WTC11 (cell line): ENCODE data around the gene TNFSF9. TPM values are rescaled to one million over a fixed set of nuclear protein-coding genes. Genes with fewer than 3 reads are reported as not detected.

Source experiments
- ATAC-seq: fragments of 200-7000 bp; cut with Tn5 transposase; 2 replicates; pipeline ENCODE4 v1.10.0; 2021; ENCODE audit warnings: mild to moderate bottlenecking, moderate library complexity
- CTCF ChIA-PET: fragments of 300-600 bp; sonication (Branson Sonifier 250); formaldehyde crosslinking; loops from one replicate; lab custom pipeline; 2021; ENCODE audit warnings: antibody characterized with exemption; lab: Charles Lee
- POLR2A ChIA-PET: fragments of 350-600 bp; sonication (Branson Sonifier 250); formaldehyde crosslinking; loops from one replicate; lab custom pipeline; 2021; ENCODE audit warnings: antibody characterized with exemption; lab: Charles Lee
- DNase-seq: peaks from one replicate; pipeline ENCODE4 v3.0.0; 2021; ENCODE audit warnings: low spot score
- H3K27ac Mint-ChIP-seq: 2 replicates; pipeline ENCODE4 v1.8.0; 2021; ENCODE audit warnings: mixed read lengths
- H3K27me3 Mint-ChIP-seq: 2 replicates; pipeline ENCODE4 v1.8.0; 2021; ENCODE audit warnings: low read depth, mild to moderate bottlenecking, moderate library complexity, mixed read lengths
- H3K36me3 Mint-ChIP-seq: 2 replicates; pipeline ENCODE4 v1.8.0; 2021; ENCODE audit warnings: mixed read lengths
- H3K4me1 Mint-ChIP-seq: 2 replicates; pipeline ENCODE4 v1.8.0; 2022; ENCODE audit warnings: mixed read lengths
- H3K4me3 Mint-ChIP-seq: 2 replicates; pipeline ENCODE4 v1.8.0; 2021; ENCODE audit warnings: mild to moderate bottlenecking, moderate library complexity, mixed read lengths
- H3K9me3 Mint-ChIP-seq: 2 replicates; pipeline ENCODE4 v1.8.0; 2021; ENCODE audit warnings: mixed read lengths
- AFF4 ChIP-seq: sonication (generic); formaldehyde crosslinking; IDR thresholded peaks from 2 replicates; pipeline ENCODE4 v1.8.1; 2023; ENCODE audit warnings: mild to moderate bottlenecking, missing genetic modification reagents, borderline replicate concordance
- ATF3 ChIP-seq: sonication (generic); formaldehyde crosslinking; conservative IDR thresholded peaks from 2 replicates; pipeline ENCODE4 v1.8.1; 2022; ENCODE audit warnings: mild to moderate bottlenecking, missing genetic modification reagents
- CREM ChIP-seq: sonication (generic); formaldehyde crosslinking; IDR thresholded peaks from 2 replicates; pipeline ENCODE4 v1.8.1; 2022; ENCODE audit warnings: mild to moderate bottlenecking, missing genetic modification reagents, moderate library complexity
- CTCF ChIP-seq: fragments of 200-600 bp; IDR thresholded peaks from 2 replicates; pipeline ENCODE4 v1.8.0; 2022; ENCODE audit warnings: antibody characterized with exemption
- E2F5 ChIP-seq: sonication (generic); formaldehyde crosslinking; IDR thresholded peaks from 2 replicates; pipeline ENCODE4 v1.8.1; 2022; ENCODE audit warnings: mild to moderate bottlenecking, moderate library complexity, missing genetic modification reagents
- FOXP1 ChIP-seq: sonication (generic); formaldehyde crosslinking; IDR thresholded peaks from 2 replicates; pipeline ENCODE4 v1.8.0; 2022; ENCODE audit warnings: missing genetic modification reagents, mild to moderate bottlenecking, moderate library complexity, borderline replicate concordance
- HMGA2 ChIP-seq: fragments of 250-450 bp; sonication (Bioruptor Pico); IDR thresholded peaks from 2 replicates; pipeline ENCODE4 v1.4.0; 2021; ENCODE audit warnings: mild to moderate bottlenecking, moderate library complexity
- HMGXB4 ChIP-seq: sonication (generic); formaldehyde crosslinking; IDR thresholded peaks from 2 replicates; pipeline ENCODE4 v1.8.1; 2023; ENCODE audit warnings: mild to moderate bottlenecking, moderate library complexity, missing genetic modification reagents
- IRF2 ChIP-seq: sonication (generic); formaldehyde crosslinking; IDR thresholded peaks from 2 replicates; pipeline ENCODE4 v1.8.0; 2022; ENCODE audit warnings: low read depth, missing genetic modification reagents, borderline replicate concordance
- JUN ChIP-seq: sonication (generic); formaldehyde crosslinking; IDR thresholded peaks from 2 replicates; pipeline ENCODE4 v1.8.0; 2023; ENCODE audit warnings: mild to moderate bottlenecking, missing genetic modification reagents
- MAX ChIP-seq: sonication (generic); formaldehyde crosslinking; IDR thresholded peaks from 2 replicates; pipeline ENCODE4 v1.8.0; 2022; ENCODE audit warnings: mild to moderate bottlenecking, missing genetic modification reagents
- NR3C1 ChIP-seq: sonication (generic); formaldehyde crosslinking; conservative IDR thresholded peaks from 2 replicates; pipeline ENCODE4 v1.8.1; 2023; ENCODE audit warnings: low read depth, mild to moderate bottlenecking, missing genetic modification reagents
- PRDM15 ChIP-seq: sonication (generic); formaldehyde crosslinking; IDR thresholded peaks from 2 replicates; pipeline ENCODE4 v1.8.0; 2022; ENCODE audit warnings: missing genetic modification reagents
- PREB ChIP-seq: sonication (generic); formaldehyde crosslinking; IDR thresholded peaks from 2 replicates; pipeline ENCODE4 v1.8.1; 2022; ENCODE audit warnings: mild to moderate bottlenecking, missing genetic modification reagents, moderate library complexity, borderline replicate concordance
- RELA ChIP-seq: sonication (generic); formaldehyde crosslinking; IDR thresholded peaks from 2 replicates; pipeline ENCODE4 v1.8.1; 2022; ENCODE audit warnings: missing genetic modification reagents, mild to moderate bottlenecking, borderline replicate concordance
- SP1 ChIP-seq: sonication (generic); formaldehyde crosslinking; conservative IDR thresholded peaks from 2 replicates; pipeline ENCODE4 v1.8.1; 2022; ENCODE audit warnings: missing genetic modification reagents
- ZBTB21 ChIP-seq: sonication (generic); formaldehyde crosslinking; IDR thresholded peaks from 2 replicates; pipeline ENCODE4 v1.8.1; 2023; ENCODE audit warnings: mild to moderate bottlenecking, missing genetic modification reagents, borderline replicate concordance
- ZNF219 ChIP-seq: sonication (generic); formaldehyde crosslinking; IDR thresholded peaks from 2 replicates; pipeline ENCODE4 v1.8.0; 2023; ENCODE audit warnings: missing genetic modification reagents, mild to moderate bottlenecking, borderline replicate concordance
- ZNF317 ChIP-seq: sonication (generic); formaldehyde crosslinking; IDR thresholded peaks from 2 replicates; pipeline ENCODE4 v1.8.1; 2023; ENCODE audit warnings: low read depth, mild to moderate bottlenecking, moderate library complexity, missing genetic modification reagents, borderline replicate concordance
- total RNA-seq: library from RNA; stranded (reverse); gene quantifications from 3 replicates; pipeline ENCODE4 v1.2.3, GENCODE V29; 2021

The TNFSF9 gene
- total RNA-seq, 1 experiment from 2014 or later, result 2.9 TPM

- TF ChIP-seq PRDM15 (CRISPR knock-in tag) (no peak), MAX (CRISPR knock-in tag) (peak; percentile 64; the same call in 1 of the 2 replicates), IRF2 (CRISPR knock-in tag) (no peak), E2F5 (CRISPR knock-in tag) (no peak), ZNF317 (CRISPR knock-in tag) (no peak), AFF4 (no peak), CTCF (peak; percentile 45; the same call in 1 of the 2 replicates), ZBTB21 (CRISPR knock-in tag) (no peak), CREM (CRISPR knock-in tag) (no peak), ZNF219 (no peak), FOXP1 (no peak), HMGXB4 (CRISPR knock-in tag) (peak; percentile 85; the same call in 1 of the 2 replicates), PREB (CRISPR knock-in tag) (no peak), JUN (CRISPR knock-in tag) (no peak), RELA (CRISPR knock-in tag) (no peak), HMGA2 (CRISPR knock-in tag) (no peak), NR3C1 (no peak), SP1 (peak; percentile 71; the same call in 1 of the 2 replicates), ATF3 (CRISPR knock-in tag) (no peak)
- CTCF ChIA-PET, result interaction anchor here (0.5 to 3.4 kb wide), 26 partner anchors 11 to 821 kb away, joined by 3 to 35 read pairs (median 4); partner anchors contain the start of genes GPR108 and KHSRP
- Mint-ChIP-seq H3K4me3 (peak overlapping the region; percentile 29; the same call in 1 of the 2 replicates), H3K27ac (no peak overlapping the region), H3K9me3 (peaks cover 10% of the 10 kb centered on the region), H3K27me3 (0 out of 2 replicates have a peak, but pooled peaks cover 5% of the 10 kb centered on the region), H3K36me3 (peaks cover 6% of the 10 kb centered on the region), H3K4me1 (peaks cover 4% of the 10 kb centered on the region)
- ATAC-seq (peak; percentile 98), DNase-seq (peak; percentile 82)
- POLR2A ChIA-PET, result interaction anchor here (0.6 to 1.4 kb wide), 5 partner anchors 21 to 127 kb away, joined by 3 to 6 read pairs (median 3); partner anchors contain the start of genes KHSRP and TNFSF9
Measured at GRCh38 chr19:6551607-6552450, 21.0 kb downstream of the TNFSF9 start.
